GM21737 (cell line): ENCODE results near the gene GNA15.

Experiments used
- ATAC-seq: cut with Tn5 transposase; IDR thresholded peaks from one replicate; pipeline ENCODE4 v1.9.1; 2021; ENCODE audit warnings: mild to moderate bottlenecking, moderate library complexity; ENCODE audit not compliant: unreplicated experiment

The GNA15 gene

GRCh38 chr19:3106509-3107141 is 29.2 kb upstream of the GNA15 start:
- ATAC-seq, result no peak

GRCh38 chr19:3107658-3108057 is 28.2 kb upstream of the GNA15 start:
- ATAC-seq, result no peak

- ATAC-seq, result no peak
Measured at GRCh38 chr19:3108775-3109174, 27.1 kb upstream of the GNA15 start.

GRCh38 chr19:3109491-3109890 is 26.3 kb upstream of the GNA15 start:
- ATAC-seq, result no peak

- ATAC-seq, result no peak
Measured at GRCh38 chr19:3110126-3110825, 25.6 kb upstream of the GNA15 start.

GRCh38 chr19:3111586-3112247 is 24.1 kb upstream of the GNA15 start:
- no peak for ATAC-seq

DNA sequence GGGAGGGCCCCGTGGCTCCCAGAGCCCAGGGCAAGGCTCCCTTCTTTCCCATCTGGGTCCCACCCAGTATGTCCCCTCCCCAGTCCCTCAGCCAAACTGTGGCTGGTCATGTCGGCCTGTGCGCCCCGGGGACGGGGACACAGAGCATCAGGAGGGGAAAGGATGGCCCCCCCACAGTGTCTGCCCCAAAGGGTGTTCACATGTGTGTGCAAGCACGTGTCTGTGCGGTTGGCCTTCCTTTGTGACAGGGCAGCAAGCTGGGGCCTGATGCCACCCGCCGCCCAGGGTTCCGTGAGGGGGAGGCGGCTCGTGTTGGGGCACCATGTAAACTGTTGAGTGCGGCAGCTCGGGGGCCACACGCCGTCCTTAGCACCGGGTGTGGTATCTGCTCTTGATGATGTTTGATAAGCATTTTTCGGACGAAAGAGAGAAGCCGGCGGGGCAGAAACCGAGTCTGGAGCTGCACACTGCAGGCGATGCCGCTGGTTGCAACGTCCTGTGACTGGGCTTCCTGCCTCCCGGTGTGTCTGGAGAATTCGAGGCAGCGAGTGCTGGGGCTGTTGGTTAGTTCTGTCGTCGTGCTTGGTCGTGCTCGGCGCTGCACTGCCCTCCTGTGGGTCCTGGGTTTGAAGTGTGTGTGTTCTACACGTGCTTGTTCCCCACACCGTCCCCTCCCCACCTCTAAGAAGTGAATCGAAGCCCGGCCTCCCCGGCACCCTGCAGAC is 23.3 kb upstream of the GNA15 start:
- ATAC-seq, result no peak

DNA sequence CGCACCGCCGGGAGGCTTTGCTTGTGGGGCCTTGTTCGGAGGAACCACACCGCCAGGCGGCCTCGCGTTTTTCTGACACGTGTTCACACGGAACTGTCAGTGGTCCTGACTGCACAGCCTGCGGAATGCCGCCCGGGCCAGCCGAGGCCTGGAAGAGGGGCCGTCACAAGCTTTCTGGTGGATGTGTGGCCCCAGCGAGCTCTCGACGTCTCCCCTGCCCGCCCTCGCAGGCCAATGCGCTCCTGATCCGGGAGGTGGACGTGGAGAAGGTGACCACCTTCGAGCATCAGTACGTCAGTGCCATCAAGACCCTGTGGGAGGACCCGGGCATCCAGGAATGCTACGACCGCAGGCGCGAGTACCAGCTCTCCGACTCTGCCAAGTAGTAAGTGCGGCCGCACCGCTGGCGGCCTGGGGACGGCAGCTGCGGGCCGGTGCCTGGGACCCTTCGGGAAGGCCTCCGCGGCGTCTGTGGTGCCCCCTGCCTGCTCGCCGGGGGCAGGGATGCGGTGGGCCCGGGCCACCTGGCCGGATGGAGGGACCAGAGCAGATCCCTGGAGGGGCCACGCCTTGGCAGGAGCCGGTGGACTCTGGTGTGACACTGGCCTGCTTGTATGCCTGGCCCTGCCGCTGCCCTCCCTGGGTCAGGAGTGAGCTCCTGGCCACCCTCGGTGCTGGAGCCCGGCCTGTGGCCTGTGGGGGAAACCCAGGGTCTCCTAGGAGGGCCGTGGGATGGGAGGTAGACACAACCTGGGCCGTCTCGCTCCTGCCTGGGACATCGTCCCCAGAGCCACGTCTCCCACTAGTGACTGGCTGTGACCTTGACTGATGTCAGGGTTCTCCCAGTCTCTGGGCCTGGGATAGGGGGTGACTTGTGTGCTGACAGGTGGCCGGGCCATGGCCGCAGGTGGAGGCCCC is 22.5 kb upstream of the GNA15 start:
- no peak for ATAC-seq

GRCh38 chr19:3114018-3114726 is 21.7 kb upstream of the GNA15 start:
- no peak for ATAC-seq

GRCh38 chr19:3114811-3115210 is 21.0 kb upstream of the GNA15 start:
- no peak for ATAC-seq

DNA sequence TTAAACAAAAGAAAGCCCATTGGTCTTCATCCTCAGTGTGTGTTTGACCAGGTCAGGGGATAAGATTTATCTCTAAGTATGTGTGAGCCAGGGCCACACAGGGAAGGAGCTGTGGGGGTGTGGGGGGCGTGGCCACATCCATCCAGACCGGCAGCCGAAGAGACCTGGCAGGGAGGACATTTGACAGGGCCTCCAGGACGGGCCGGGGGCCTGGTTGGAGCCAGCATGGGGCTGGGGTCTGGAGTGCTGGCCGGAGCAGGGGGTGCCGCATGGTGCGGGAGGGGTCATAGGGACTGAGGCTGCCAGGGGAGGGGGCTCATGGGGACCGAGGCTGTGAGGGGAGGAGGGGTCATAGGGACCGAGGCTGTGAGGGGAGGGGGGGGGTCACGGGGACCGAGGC is 20.4 kb upstream of the GNA15 start:
- no peak for ATAC-seq

DNA sequence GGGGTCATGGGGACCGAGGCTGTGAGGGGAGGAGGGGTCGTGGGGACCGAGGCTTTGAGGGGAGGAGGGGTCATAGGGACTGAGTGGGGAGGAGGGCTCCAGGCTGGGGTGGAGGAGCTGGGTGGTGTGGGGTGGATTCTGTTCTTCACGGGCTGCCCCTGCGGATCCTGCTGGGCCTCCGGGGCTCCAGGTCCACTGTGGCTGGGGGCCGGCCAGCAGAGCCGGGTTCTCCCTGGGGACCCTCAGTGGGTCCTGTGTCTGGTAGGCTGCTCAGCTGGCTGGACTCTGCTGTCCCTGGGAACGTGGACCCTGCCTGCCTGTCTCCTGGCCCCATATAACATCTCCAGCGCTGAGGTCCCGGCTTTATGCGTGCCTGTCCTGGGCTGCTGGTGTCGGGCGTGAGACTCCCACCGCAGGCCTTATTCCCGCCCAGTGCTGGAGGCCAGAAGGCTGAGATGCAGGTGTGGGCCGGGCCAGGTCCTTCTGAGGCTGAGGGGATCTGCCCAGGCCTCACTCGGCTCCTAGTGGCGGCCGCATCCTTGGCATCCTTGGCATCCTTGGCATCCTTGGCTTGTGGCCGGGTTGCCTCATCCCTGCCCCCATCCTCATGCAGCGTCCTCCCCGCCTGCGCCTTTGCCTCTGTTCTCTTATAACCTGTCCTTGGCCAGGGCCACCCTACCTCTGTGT is 19.8 kb upstream of the GNA15 start:
- no peak for ATAC-seq

DNA sequence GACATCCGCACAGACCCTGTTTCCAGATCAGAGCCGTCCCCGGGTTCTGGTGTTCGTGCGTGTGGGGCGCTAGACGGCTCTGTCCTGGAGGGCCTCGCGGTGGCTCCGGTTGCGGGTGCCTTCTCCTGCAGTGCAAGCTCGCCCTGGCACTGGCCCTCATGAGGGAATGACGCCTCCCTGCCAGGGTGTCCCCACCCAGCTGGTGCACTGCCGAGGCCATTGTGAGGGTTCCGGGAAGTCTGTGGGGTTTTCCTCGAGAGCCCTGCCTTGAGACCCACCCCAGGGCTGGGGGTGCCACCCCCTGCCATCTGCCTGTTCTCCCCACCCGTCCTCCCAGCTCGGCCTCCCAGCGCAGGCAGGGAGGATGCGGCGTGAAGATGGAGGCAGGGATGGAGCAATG is 19.2 kb upstream of the GNA15 start:
- no peak for ATAC-seq

DNA sequence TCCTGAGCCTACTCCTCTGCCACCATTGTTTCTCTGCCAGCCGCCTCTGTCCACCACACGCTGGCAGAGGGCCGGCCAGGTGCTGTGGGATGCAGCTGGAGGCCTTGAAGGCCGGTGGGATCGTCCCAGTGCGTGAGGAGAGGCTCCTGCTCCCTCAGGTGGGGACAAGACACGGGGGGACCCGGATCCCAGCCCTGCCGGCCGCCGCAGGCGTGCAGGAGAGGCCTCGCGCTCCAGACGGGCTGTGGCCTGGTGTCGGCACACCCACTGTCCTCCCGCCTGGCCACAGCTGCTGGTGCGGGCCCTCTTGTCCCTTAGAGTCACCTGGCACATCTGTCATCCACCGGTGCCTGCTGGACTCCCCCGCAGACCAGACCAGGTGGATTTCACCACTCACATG is 18.1 kb upstream of the GNA15 start:
- ATAC-seq, result no peak

GRCh38 chr19:3118232-3119070 is 17.4 kb upstream of the GNA15 start:
- ATAC-seq, result no peak

GRCh38 chr19:3119071-3119595 is 16.7 kb upstream of the GNA15 start:
- no peak for ATAC-seq

GRCh38 chr19:3119693-3120380 is 16.0 kb upstream of the GNA15 start:
- ATAC-seq, result no peak
